HG03095 (cell line): Measurements from ENCODE around the gene ERC1.

Experiments
- ATAC-seq: cut with Tn5 transposase; IDR thresholded peaks from one replicate; pipeline ENCODE4 v1.9.1; 2021; ENCODE audit warnings: moderate library complexity; ENCODE audit not compliant: unreplicated experiment

The ERC1 gene

DNA sequence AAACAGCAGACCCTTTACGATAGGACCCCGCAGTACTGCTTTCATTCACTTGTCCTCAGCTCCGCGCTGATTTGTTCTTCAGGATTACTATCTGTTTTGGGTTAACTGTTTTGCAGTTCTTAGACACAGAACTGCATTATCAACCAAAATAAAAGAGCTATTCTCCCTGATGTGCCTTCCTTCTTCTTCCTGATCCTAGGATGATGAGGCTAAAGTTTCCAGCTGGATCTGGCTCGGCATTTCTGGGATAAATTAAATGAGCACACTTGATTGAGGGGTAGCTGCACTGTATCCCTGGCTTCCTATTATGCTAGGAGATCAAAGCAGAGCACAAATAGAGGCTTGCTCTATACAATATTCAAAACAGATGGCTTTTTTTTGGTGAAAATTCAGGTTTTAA is 437.6 kb downstream of the ERC1 start:
- ATAC-seq = no peak

DNA sequence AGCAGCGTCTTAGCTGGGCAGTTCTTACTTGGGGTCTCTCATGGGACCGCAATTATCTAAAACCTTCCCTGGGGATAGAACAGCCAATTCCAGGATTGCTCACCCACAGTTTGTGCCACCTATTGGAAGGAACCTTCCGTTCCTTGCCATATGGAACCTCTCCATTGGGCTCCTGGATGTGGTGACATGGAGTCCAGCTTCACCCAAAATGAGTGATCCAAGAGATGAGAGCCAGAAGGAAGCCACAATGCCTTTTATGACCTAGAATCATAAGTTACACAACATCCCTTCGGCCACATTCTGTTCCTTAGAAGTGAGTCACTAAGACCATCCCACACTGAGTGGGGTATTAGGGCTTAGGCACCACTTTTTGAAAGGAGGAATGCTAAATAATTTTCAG is 439.0 kb downstream of the ERC1 start:
- ATAC-seq = no peak

DNA sequence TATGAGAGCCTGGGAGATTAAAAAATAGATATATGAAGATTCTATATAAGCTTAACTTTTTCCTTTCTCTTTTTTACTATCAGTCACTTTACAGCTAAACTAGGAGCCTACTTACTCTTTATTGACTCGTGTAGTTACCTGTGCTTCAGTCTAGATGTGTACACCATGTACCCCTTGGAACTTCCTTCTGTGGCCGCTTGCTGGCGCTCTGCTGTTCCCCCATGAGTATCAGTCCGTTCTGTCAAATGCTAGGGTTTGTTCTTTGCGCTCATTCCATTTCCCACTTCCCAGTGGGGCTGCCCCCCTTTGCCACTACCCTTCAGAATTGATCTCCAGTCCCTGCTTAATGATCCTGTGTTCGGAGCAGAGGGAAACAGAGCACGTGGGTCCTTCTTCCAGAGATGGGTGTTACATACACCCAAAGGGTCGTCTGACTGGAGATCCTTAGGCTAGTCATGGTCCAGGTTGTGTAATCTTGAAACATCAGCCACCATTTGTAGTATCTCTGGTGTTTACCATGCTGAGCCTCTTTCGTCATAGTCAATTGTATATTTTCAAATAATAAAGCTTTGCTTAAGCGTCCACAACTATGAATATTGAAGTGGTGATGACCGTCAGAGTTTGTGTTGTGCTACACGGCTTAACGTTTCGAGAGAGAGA is 443.4 kb downstream of the ERC1 start:
- ATAC-seq = no peak

GRCh38 chr12:1435044-1435443 is 444.0 kb downstream of the ERC1 start:
- no peak for ATAC-seq

DNA sequence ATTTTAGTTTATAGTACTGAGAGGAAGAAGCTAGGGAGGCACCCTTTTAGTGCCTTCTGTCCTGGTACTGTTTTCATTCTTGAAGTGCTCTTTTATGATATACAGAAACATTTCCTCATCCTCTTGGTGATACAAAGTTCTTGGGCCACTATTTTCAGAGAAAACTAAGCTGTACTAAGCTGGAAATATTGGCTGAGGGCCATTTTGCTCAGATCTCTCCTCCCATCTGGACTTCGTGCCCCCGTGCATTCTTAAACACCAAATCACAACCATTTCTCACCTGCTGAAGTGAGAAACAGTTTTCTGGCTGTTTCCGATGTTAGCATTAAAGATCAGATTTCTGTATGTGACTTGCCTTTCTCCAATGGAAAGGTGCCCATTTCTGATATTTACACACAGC is 444.4 kb downstream of the ERC1 start:
- ATAC-seq = no peak

DNA sequence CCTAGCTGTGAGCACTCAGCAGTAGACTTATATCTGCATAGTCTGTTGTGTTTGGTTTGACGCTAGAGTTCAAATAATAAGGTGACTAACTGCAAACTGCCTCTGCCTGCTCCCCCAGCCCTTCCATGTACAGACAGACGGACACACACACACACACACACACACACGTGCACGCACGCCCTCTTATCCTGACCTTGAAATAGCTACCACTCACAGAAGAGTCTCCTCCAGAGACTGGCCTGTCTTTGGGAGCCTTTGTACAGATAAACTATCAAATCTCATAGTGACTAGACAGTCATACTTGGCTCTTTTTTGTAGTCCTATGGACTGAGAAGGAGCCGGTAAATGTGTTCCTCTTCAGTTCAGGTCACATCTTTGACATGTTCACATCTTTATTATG is 445.0 kb downstream of the ERC1 start:
- no peak for ATAC-seq

DNA sequence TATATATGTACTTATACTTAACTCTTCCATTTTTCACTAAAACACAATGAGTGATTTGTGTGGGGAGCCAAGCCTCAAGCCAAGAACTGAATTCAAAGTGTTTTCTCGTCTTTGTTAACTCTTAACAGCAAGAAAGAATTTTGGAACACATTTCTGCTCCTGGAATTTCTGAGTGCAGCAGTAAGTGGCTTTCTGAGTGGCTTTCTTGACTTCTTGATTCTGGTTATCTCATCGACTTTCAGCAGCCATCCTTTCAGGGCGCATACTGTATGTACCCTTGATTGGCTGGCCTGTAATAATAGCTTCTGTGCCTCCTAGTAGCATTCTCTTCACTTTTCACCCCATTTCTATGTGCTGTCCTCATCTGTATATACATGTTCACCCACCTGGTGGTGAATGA is 446.0 kb downstream of the ERC1 start:
- no peak for ATAC-seq

GRCh38 chr12:1439201-1439600 is 448.2 kb downstream of the ERC1 start:
- ATAC-seq = no peak

GRCh38 chr12:1439687-1440086 is 448.7 kb downstream of the ERC1 start:
- ATAC-seq = no peak

DNA sequence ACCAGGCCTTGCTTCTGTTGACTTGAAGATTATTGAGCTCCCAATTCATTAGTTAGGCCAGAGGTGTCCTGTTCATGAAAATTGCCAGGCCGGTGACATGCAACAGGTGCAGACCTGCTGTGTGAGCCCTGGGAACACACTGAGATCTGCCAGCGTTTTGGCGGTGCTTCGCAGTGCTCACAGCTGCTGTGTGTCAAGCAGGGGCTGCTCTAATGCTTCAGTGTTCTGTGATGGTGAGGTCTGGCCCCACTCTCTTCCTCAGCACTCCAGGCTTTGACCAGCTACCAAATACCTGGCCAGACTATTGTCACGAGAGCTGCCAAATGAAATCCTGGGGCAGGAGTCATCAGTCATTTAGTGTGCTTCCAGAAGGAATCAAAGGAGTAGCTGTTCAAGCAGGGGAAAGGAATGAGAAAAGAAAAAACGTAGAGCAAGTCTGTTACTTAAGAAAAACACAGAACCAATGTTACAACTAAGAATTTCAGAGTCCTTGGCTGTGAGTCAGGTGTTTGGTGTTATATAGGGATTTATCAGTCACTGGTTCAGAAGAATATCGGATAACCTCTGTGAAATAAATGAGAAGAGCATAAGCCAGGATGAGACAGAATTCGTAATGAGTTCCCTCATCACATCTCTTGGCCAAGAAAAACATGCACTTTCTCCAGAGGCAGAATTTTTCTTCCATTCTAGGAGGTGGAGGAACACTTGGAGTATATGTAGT is 452.6 kb downstream of the ERC1 start:
- ATAC-seq = no peak

DNA sequence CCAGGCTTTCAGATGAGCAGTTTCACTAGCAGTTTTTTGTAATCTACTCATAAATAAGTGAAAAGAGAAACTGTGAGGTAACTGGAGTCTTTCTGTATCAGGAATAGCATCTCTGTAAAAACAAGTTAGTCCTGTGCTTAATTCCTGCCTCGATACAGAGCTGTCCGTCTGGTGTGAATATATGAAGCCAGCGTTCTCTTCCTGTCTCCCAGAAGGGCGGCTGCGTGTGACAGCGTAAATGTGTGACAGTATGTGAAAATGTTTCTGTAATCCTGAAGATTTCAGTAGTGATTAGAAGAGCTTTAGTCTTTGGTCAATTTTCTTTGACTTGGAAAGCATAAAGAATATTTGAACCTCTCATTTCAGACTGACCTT is 453.1 kb downstream of the ERC1 start:
- no peak for ATAC-seq

GRCh38 chr12:1445807-1446206 is 454.8 kb downstream of the ERC1 start:
- no peak for ATAC-seq

DNA sequence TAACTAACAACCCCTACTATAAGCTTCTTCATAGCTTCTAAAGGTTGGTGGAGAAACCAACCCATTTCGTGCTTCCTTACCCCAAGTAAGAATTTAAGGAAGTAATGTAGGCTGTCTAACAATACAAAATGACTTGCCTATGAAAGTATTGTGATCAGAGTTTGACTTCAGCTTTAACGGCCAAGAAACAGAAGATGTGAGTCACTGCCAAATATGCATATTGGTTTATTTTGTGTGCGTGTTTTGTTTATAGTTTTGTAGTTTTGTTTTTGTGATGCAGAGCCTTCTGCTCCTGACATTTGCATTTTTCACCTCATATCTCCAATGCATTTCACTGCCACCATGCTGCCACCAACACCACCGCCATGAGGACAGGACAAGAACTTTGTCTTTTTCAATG is 457.3 kb downstream of the ERC1 start:
- ATAC-seq = no peak

GRCh38 chr12:1453810-1454209 is 462.8 kb downstream of the ERC1 start:
- ATAC-seq = no peak

DNA sequence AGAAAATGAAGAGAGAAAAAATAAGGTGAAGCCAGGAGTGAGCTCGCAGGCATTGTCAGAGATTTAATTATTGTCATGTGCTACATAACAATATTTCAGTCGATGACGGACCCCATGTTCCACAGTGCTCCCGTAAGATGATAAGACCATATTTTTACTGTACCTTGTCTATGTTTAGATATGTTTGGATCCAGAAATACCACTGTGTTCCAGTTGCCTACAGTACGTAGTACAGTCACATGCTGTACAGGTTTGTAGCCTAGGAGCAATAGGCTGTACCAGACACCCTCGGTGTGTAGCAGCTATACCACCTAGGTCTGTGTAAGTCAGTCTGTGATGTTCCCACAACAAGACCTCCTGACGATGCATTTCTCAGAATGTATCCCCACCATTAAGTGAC is 465.9 kb downstream of the ERC1 start:
- ATAC-seq = no peak

DNA sequence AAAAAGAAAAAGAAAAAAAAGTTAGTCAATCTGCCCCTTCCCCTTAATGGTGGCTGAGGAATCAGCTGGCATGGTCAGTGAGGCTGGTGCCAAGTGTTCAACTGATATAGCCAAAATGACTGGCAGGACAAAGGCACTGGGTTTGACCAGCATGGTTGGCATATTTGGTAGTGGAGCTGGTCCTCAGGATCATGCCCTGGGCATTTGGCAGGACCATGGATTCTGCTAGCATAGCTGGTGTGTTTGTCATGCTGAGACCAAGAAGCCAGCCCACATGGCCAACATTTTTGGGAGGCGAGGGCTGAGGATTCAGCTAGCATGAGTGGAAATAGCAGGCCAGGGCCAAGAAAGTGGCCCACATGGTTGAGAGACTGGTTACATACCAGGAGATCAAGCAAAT is 466.9 kb downstream of the ERC1 start:
- no peak for ATAC-seq

DNA sequence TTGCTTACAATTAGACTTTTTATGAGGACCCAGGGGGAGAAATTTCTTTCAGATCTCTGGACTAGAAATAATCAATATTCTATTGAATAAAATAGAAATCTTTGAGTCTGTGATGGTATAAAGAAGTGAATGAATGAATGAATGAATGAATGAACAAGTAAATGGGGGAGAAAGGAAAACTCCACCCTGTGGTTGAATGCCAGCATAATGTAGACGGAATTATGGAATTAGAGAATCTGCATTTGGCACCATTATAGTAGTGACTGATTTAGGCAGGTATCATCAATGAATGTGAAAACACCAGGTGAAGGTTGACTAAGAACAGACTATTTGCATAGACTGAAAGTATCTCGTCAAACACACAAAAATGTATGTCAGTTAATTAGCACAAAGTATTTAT is 468.3 kb downstream of the ERC1 start:
- no peak for ATAC-seq

- no peak for ATAC-seq
These were observed 472.3 kb downstream of the ERC1 start for GRCh38 chr12:1463073-1463905.

GRCh38 chr12:1464925-1465324 is 473.9 kb downstream of the ERC1 start:
- no peak for ATAC-seq

DNA sequence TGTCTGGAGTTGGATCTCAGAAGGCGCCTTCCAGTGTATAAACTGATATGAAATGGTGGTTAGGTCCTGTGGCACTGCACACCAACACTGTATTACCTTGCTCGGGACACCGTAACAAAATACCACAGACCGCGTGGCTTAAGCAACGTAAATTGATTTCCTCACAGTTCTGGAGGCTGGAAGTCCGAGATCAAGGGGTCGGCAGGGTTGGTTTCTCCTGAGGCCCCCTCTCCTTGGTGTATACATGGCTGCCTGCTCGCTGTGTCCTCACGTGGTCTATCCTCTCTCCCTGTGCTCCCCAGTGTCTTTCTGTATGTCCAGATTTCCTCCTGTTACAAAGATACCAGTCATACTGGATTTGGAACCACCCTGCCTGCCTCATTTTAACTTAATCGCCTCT is 475.0 kb downstream of the ERC1 start:
- no peak for ATAC-seq

DNA sequence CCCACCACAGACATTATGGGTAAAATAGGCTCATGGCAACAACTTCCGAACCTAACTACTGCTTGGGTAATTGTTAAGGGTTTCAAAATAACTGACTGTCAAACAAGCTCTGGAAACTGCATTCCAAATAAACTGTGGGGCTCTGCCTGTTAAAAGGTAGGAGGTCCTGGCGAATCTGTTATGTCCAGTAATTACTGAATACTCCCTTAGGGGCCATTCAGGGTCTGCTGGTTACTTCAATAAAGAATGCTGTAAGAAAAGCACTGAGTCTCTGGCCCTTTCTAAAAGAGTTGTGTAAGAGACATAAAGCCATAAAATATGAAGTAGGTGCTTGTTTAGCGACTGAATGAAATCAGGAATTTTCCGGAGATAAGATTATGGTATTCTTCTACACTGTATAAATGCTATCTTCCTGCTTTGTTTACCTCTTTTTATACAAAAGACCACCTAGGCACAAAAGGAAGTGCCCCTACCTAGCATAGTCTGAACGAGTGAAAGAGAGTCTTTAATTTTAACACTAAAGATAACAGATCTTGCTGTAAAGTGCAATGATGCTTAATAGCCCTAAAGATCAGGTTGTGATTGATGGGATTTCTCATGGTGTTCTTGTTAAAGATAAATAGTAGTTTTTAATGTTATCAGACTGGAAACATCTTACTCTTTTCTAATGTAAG is 475.6 kb downstream of the ERC1 start:
- no peak for ATAC-seq

- ATAC-seq = no peak
These were observed 476.7 kb downstream of the ERC1 start for GRCh38 chr12:1467710-1468109.
